Iris pigment epithelial cell (primary cell): ENCODE results near the gene PCDHGC5.

Experiments
- DNase-seq: peaks from one replicate; pipeline ENCODE4 v3.0.0-alpha.2; 2011; ENCODE audit warnings: low read depth

Gene PCDHGC5

DNA sequence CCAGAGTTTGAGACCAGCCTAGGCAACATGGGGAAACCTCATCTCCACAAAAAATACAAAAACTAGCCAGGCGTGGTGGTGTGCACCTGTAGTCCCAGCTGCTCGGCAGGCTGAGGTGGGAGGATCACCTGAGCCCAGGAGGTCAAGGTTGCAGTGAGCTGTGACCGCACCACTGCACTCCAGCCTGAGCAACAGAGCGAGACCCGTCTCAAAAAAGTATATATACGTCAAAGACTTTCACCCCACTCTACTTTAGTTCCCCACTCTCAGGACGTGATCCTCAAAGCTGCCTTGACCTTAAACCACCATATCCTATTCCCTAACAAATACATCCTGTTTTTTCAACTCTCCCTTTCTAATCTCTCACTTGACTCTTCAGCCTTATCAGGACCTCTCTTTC is 41.0 kb downstream of the PCDHGC5 start:
- no peak for DNase-seq

DNA sequence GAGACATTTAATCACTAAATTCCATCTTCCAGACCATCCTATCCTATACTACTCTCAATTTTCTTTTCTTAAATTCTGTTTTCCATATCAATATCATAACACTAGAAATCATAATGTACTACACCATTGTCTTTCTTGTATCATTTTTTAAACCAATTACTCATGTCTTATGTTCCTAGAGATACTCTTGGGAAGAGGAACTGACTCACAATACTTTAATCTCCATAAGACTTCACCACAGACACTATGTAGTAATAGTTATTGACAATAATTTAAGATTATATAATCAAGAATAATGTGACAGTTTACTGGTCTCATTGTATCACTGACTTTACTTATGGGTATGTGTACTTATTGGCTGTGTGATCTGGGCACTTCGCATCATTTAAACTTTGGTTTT is 43.8 kb downstream of the PCDHGC5 start:
- peak; percentile 60 for DNase-seq

- DNase-seq: peak; percentile 17
These were observed 45.0 kb downstream of the PCDHGC5 start for GRCh38 chr5:141533897-141534296.

- DNase-seq: no peak
These were observed 45.8 kb downstream of the PCDHGC5 start for GRCh38 chr5:141534492-141535213.
